ENCODE measurements around the gene CNP.
A peak's percentile ranks its signal among the peaks of the same experiment; 100 is the strongest.
"Not testable (repeated sequence)": the region's sequence is repeated elsewhere in the genome, so short reads cannot be mapped to it uniquely, and the experiment has no call there.

Gene CNP

GRCh38 chr17:41966463-41967140 lies at the start of gene CNP:
Gene CNP, plus strand, starts transcription at chr17:41966795. Its CDS starts 90 bp downstream, at chr17:41966885.
- peak; percentile 95 for DNase-seq

- no peak for DNase-seq
These were observed 49.4 kb upstream of the CNP start for GRCh38 chr17:41917192-41917591.

DNA sequence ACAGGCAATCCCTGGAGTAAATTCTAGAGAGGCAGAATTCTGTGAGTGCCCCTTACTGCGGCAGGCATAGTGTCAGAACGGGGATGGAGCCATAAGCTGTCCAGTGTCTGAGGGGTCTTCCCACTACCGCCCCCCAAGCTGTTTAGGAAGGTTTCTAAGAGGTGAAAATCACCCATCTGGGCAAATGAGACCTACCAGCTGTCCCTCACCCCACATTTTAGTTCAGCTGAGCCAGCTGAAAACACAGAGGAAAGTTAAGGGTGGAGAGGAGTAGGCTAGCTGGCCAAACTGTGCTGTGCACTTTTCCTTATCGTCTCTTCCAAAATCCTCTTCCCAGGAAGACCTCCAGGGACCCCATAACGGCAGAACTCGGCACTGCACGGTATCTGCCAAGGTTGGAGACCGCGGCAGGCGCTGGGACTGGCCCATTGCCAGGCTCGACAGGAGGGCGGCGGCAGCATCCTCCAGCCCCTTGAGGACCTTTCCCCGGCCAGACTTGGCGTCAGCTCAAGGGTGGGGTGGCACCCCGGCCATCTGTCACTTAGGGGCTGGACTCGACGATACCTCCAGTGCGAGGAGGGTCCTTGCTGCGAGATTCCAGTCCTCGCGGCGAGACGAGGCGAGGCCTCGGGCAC lies 48.8 kb upstream of the CNP start:
- DNase-seq = peak; percentile 7

DNA sequence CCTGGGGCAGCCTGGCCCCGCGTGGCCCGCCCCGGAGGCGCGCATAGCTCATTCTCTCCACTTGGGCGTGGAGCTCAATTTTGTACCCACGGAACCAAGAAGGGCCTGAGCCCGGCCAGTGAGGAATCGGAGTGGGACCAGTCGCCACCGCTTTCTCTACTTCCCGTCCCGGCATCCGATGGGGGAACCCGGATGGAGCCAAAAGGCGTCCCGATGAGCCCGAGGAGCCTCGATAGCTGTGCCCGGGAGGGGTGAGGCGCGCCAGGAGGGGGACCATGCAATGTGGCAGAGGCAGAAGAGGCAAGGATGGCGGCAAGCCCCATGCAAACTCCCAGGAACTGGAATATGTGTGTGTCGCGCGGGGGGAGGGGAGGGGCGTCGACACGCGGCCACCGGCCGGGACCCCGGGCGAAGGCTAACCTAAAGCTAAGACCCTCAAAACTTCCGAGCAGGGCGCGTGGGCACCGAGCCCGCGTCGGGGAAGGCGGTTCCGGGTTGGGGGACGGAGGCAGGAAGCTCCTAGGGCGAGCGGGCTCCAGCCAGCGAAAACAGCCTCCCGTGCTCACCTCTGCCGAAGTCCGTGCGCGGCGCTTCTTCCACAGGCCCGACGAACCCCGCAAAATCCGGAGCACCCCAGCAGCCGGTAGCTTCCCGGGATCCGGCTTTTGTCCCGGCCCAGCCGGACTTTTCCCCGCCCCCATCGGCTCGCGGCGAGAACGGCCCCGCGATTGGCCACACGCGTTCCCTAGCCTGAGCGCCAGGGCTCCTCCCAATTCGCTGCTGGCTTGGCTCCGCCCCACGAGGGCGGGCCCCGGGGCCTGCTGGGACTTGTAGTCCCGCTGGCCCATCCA lies 48.1 kb upstream of the CNP start, which contains the start of gene ACLY:
TSS of gene ACLY (minus strand) at position 638 of the 851 bp plus-strand sequence. CDS start 5,078 bp downstream, outside the sequence.
- DNase-seq = peak; percentile 97

DNA sequence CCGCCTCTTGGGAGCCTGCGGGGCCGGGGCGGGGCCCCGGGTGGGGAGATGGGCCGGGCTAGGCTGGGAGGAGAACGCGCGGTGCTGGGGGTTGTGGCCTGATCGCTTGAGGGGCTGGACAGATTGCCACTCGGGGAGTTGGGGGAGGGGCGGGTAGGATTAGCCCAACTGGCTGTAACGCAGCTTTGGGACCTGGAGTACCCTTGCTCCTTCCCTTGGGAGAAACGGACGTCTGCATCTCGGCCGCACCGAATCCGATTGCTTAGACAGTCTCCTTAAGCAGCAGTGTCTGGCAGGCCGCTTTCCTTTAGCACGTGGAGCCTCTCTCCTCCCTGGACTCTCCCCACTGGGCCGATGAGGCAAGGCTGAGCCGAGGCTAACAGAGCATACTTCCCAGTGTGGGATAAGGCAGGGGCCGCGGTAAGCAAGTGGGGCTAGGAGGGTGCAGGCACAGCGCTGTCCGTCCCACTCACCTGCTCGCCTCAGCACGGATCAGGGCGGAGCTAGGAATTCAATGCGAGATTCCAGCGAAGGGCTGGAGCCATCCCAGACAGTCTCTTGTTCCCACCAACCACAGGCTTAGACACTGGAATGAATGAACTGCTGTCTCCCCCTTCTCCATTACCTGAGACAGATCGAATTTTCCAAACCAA lies 47.3 kb upstream of the CNP start:
- peak; percentile 34 for DNase-seq

DNA sequence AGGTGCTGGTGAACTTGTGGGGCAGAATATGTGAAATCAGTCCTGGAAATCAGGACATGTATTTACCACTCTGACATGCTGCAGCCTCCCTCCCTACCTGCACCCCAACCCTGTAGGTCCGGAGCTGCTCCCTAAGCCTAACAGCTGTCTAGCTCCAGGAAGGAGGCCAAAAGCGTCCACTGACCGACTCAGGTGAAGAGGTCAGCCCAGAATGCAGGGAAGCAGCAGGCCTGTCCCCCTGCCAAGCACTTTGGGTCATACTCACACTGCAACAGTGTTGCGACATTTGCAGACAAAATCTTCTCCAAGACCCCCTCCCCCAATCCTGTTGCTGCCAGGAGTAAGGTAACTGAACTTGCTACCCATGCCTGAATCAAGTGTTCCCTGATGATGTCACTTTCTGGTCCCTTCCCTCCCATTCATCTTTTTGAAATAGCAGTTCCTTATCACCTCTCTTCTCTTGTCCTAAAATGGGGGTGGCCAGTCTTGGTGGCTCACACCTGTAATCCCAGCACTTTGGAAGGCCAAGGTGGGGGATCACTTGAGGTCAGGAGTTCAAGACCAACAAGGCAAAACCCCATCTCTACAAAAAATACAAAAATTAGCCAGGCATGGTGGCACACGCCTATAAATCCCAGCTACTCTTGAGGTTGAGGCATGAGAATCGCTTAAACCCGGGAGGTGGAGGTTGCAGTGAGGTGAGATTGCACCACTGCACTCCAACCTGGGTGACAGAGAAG lies 46.6 kb upstream of the CNP start:
- no peak for DNase-seq

DNA sequence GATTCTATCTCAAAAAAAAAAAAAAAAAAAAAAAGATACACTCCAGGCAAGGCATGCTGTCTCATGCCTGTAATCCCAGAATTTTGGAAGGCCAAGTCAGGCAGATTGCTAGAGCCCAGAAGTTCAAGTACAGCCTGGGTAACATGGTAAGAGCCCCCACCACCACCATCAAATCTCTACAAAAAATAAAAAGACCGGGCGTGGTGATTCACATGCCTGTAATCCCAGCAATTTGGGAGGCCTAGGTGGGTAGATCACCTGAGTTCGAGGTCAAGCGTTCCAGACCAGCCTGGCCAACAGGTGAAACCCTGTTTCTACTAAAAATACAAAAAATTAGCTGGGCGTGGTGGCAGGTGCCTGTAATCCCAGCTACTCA lies 46.0 kb upstream of the CNP start:
- DNase-seq = no peak

GRCh38 chr17:41925991-41926590 lies 40.5 kb upstream of the CNP start:
- DNase-seq = no peak

- no peak for DNase-seq
These were observed 37.8 kb upstream of the CNP start for GRCh38 chr17:41928693-41929251.

DNA sequence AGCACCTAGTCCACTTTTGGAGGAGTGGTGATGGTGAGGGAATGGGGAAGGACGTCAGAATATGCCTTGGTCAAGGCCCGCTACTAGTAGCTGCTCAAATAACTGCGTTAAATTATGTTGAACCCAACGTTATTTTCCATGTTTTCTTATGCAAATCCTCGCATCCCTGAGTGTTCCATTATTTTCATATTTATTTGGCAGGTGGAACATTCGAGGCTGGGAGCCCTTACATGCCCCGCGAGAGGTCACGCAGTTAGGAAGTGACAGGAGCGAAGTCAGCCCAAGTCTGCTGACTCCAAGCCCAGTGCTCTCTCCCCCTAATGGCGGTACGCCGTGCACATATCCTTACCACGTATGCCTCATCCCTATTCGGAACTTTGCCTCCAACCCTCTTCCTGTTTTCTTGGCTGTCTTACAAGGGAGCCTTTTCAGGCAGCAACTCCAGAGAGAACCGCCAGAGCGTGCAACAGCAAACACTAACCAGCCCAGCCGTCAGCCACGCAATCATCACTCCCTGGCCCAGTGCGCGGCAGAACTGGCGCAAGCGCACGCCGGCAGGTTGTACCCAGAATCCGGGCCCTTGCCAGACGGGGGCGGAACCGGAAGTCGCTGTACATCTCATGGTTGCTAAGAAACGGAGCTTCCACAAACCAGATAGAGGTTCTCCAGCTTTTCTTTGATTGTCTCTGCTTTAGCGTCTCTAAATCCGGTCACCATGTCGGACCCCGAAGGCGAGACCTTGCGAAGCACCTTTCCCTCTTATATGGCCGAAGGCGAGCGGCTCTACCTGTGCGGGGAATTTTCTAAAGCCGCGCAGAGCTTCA lies 36.4 kb upstream of the CNP start, which contains the start of gene ODAD4:
TSS of gene ODAD4 (plus strand) at position 609 of the 824 bp plus-strand sequence. CDS start at position 716, 107 bp downstream.
- peak; percentile 99 for DNase-seq

- not testable (repeated sequence) for DNase-seq
These were observed 35.8 kb upstream of the CNP start for GRCh38 chr17:41930833-41931156.

- DNase-seq = not testable (repeated sequence)
These were observed 34.9 kb upstream of the CNP start for GRCh38 chr17:41931715-41932114.

- DNase-seq = peak; percentile 81
These were observed 33.7 kb upstream of the CNP start for GRCh38 chr17:41932816-41933389.

DNA sequence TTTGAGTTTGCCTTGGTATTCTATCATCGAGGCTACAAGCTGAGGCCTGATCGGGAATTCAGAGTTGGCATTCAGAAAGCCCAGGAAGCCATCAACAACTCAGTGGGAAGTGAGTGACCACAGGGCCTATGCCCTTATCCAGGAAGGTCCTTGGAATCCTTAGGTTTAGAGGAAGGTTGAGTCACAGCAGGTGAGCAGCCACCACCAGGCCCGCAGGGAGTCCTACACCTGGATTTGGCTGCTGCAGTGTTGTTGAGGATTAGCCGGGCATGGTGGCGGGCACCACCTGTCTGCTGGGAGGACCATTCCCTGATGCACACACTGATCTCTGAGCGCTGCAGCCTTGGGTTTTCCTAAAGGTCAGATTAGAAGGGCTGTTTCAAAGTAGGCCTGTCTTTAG lies 31.0 kb upstream of the CNP start:
- DNase-seq = no peak

DNA sequence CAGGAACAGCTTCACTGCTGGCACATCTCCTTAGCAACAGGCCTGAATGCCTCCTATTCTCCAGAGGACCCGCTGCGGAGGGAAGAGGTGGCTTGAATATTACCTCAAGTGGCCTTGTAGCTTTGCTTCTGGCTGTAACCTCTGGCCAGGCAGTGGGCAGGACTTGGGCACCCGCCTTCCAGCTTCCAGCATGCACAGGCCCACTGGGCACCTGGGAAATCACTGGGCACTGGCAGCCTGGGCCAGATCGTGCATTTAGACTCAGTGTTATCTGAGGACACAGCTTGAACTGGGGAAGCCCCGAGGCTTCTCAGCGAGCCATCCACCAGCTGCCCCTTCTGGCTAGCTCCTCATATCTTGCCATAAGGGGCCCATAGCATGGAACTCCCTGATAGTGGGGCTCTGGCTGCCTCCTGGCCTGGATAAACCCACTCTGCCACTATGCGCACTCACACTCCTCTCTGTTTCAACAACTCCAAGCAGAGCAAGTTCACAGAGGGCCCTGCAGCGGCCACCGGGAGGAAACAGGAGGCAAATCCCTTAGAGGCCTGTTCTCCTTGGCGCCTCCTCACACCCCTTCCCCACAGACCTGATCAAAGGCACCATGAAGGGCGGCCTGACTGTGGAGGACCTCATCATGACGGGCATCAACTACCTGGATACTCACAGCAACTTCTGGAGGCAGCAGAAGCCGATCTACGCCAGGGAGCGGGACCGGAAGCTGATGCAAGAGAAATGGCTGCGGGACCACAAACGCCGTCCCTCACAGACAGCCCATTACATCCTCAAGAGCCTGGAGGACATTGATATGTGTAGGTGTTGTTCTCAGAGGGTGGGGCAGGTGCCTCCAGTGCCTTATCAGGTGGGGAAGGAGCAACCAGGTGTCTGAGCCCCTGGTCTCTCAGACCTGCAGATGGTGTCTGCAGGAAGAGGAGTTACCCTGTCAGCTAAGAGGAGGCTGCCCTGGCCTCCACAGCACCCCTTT lies 28.3 kb upstream of the CNP start:
- DNase-seq = no peak

DNA sequence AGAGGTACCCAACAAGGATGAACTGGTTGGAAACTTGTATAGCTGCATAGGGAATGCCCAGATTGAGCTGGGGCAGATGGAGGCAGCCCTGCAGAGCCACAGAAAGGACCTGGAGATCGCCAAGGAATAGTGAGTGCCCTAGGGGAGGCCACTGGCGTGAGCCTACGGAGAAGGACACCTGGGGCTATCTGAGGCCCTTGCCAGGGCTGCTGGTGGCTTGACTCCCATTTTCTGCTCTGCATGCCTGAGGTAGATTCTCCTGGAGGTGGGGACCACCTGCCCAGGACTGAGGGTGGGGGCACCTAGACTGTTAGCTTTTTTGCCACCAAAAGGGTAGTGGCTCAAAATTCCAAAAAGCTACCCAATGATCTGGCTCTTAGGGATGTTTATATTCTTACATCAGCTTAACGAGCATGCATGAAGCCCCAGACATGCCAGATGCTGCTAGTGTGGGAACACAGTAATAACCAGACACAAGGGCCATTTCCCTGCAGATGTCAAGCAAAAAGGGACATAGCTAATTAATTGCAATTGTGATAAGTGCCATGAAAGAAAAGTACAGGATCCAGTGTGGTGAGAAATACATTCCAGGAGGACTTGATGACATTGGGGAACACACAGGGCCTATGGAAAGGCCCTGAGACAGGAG lies 27.4 kb upstream of the CNP start:
- DNase-seq = no peak

- DNase-seq = no peak
These were observed 26.9 kb upstream of the CNP start for GRCh38 chr17:41939693-41940090.

DNA sequence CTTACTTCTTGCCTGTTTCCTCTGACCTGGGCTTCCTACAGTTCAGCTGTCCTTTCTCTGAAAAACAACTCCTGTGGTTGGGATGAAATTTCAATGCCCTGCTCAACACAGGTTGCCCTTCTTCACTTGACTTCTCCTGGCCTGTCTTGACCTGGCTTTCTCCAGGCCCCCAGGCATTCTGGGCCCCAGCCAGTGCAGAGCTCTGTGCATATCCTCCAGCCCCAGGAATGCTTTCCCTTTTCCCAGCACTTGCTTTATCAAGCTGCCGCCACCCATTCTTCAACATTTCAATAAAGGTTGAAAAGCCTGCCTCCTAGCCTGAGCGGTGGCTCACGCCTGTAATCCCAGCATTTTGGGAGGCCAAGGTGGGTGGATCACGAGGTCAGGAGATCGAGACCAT lies 25.4 kb upstream of the CNP start:
- no peak for DNase-seq

Measured in inflammatory macrophage treated with lipopolysaccharide for 4 hours (primary cell).